Type B pancreatic cell (in vitro differentiated cells): ENCODE results near the gene CDCA3. TPM values are rescaled to one million over a fixed set of nuclear protein-coding genes. Genes with fewer than 3 reads are reported as not detected.

Experiments
- DNase-seq: peaks from one replicate; pipeline ENCODE4 v3.0.0; 2021; ENCODE audit warnings: mixed read lengths; ENCODE audit not compliant: unreplicated experiment; ENCODE audit errors: extremely low spot score
- H3K27ac Mint-ChIP-seq: 2 replicates; pipeline ENCODE4 v1.8.0; 2021; ENCODE audit warnings: mild to moderate bottlenecking, mixed read lengths
- H3K27me3 Mint-ChIP-seq: 2 replicates; pipeline ENCODE4 v1.8.0; 2021; ENCODE audit warnings: mixed read lengths
- H3K36me3 Mint-ChIP-seq: 2 replicates; pipeline ENCODE4 v1.8.0; 2021; ENCODE audit warnings: mixed read lengths
- H3K4me1 Mint-ChIP-seq: one replicate; pipeline ENCODE4 v1.8.0; 2021; ENCODE audit warnings: mixed read lengths; ENCODE audit not compliant: unreplicated experiment
- H3K4me3 Mint-ChIP-seq: 2 replicates; pipeline ENCODE4 v1.8.0; 2021; ENCODE audit warnings: mild to moderate bottlenecking, mixed read lengths
- H3K9me3 Mint-ChIP-seq: 2 replicates; pipeline ENCODE4 v1.8.0; 2021; ENCODE audit warnings: mixed read lengths
- total RNA-seq: library from RNA; stranded (reverse); gene quantifications from 2 replicates; pipeline ENCODE4 v1.2.1, GENCODE V29; 2021; ENCODE audit warnings: low replicate concordance
- TF ChIP-seq, protein P1 (sequence below): fragments of 200-600 bp; sonication (generic); conservative IDR thresholded peaks from 2 replicates; pipeline ENCODE4 v1.5.0; 2021; ENCODE audit warnings: antibody characterized with exemption, mild to moderate bottlenecking

The CDCA3 gene
- total RNA-seq, 1 donor from 2014 or later, result 33.5 TPM

DNA sequence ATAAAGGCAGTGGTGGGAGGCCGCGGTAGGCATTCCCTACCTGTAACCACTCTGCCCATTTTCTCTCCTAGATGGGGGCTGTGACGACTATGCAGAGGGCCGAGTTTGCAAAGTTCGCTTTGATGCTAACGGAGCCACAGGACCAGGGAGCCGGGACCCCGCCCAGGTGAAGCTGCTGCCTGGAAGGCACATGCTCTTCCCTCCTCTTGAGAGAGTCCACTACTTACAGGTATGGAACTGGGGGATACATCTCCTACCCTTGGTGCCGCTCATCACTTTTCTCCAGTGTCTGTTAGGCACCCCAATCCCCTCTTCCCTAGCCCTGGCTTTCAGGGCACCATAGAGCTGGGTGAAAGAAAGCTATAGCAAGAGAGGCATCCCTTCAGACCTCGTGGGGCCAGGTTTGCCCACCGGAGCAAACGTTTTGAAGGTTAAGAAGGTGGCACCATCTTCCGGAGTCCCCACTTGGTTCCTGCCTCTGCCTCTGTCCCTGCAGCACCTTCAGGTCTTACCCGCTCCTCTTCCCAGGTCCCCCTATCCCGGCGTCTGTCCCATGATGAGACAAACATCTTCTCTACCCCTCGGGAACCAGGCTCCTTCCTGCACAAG lies 24.9 kb downstream of the CDCA3 start:
- Mint-ChIP-seq H3K9me3 (no peaks in the 10 kb centered on the region), H3K27ac (no peak overlapping the region), H3K4me1 (peaks cover 29% of the 10 kb centered on the region), H3K4me3 (peak overlapping the region; percentile 78), H3K36me3 (peaks cover 9% of the 10 kb centered on the region), H3K27me3 (peaks cover 45% of the 10 kb centered on the region)
- TF ChIP-seq, protein P1, sequence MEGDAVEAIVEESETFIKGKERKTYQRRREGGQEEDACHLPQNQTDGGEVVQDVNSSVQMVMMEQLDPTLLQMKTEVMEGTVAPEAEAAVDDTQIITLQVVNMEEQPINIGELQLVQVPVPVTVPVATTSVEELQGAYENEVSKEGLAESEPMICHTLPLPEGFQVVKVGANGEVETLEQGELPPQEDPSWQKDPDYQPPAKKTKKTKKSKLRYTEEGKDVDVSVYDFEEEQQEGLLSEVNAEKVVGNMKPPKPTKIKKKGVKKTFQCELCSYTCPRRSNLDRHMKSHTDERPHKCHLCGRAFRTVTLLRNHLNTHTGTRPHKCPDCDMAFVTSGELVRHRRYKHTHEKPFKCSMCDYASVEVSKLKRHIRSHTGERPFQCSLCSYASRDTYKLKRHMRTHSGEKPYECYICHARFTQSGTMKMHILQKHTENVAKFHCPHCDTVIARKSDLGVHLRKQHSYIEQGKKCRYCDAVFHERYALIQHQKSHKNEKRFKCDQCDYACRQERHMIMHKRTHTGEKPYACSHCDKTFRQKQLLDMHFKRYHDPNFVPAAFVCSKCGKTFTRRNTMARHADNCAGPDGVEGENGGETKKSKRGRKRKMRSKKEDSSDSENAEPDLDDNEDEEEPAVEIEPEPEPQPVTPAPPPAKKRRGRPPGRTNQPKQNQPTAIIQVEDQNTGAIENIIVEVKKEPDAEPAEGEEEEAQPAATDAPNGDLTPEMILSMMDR, result no peak
- DNase-seq, result no peak

DNA sequence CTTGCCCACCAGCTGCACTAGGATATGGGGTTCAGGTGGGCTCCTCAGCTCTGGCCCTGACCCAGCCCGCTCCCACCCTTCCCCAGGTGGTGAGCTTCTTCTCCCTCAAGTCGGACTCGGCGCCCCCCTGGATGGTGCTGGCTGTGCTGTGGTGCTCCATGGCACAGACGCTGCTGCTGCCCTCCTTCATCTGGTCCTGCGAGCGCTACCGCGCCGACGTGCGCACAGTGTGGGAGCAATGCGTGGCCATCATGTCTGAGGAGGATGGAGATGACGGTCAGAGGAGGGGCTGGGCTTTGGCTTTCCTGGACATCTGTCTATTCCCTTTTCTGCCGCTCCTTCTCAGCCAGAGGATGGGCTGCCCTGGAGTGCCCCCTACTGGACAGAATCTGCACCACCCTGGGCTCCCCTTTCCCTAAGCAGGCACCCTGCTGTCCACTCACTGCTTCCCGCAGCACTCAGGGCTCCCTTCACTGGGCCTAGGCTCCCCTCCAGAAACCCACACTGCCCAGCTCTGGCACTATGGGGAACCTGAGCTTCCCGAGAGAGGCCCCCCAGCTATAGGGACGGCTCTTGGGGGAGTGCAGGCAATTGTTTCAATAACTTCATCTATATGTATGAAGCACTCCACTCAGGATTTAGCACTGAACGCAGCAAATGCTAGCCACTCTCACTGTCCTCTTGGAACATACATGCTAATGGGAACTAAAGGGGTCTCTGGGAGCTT lies 25.5 kb downstream of the CDCA3 start:
- TF ChIP-seq, protein P1, result peak; percentile 96
- H3K9me3 Mint-ChIP-seq, result no peaks in the 10 kb centered on the region
- peak overlapping the region; percentile 78 for H3K4me3 Mint-ChIP-seq
- DNase-seq, result peak; percentile 91
- peaks cover 52% of the 10 kb centered on the region for H3K27me3 Mint-ChIP-seq
- peaks cover 4% of the 10 kb centered on the region for H3K36me3 Mint-ChIP-seq
- peaks cover 35% of the 10 kb centered on the region for H3K4me1 Mint-ChIP-seq
- peak overlapping the region; percentile 61 for H3K27ac Mint-ChIP-seq

DNA sequence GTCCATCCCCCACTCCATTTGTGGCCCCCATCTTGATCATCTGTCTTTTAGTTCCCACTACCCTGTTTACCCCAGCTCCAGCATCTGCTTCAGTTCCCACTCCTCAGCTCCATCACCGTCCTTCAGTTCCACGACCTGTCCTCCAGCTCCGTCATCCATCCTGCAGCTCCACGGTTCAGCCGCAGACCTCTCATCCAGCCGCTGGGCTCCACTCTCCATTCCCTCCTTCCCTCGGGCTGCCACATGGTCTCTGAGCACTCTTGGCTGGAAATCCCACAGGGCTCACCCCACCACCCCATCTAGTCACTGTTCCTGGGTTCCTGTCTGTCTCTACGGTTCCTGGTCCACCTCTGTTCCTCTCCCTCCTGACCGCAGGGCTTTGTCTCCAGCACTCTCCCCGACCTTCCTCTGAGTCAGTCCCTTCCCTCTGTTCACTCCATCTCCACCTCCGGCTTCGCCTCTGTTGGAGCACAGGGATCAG lies 26.1 kb downstream of the CDCA3 start:
- no peak for DNase-seq
- Mint-ChIP-seq H3K27ac (peak overlapping the region; percentile 61), H3K4me3 (peak overlapping the region; percentile 78), H3K27me3 (peaks cover 54% of the 10 kb centered on the region), H3K36me3 (peaks cover 4% of the 10 kb centered on the region), H3K9me3 (no peaks in the 10 kb centered on the region), H3K4me1 (peaks cover 41% of the 10 kb centered on the region)
- TF ChIP-seq, protein P1, result no peak

DNA sequence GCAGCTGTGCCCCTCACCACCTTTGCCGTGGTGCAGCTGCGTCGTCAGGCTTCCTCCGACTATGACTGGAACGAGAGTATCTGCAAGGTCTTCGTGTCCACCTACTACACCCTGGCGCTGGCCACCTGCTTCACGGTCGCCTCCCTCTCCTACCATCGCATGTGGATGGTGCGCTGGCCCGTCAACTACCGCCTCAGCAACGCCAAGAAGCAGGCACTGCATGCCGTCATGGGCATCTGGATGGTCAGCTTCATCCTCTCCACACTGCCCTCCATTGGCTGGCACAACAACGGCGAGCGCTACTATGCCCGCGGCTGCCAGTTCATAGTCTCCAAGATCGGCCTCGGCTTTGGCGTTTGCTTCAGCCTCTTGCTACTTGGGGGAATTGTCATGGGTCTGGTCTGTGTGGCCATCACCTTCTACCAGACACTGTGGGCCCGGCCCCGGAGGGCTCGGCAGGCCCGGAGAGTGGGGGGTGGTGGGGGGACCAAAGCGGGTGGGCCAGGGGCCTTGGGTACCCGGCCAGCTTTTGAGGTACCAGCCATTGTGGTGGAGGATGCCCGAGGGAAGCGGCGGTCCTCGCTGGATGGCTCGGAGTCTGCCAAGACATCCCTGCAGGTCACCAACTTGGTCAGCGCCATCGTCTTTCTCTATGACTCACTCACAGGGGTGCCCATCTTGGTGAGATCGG lies 26.9 kb downstream of the CDCA3 start:
- TF ChIP-seq, protein P1, result no peak
- Mint-ChIP-seq H3K4me1 (peaks cover 48% of the 10 kb centered on the region), H3K27ac (no peak overlapping the region), H3K27me3 (peaks cover 54% of the 10 kb centered on the region), H3K9me3 (no peaks in the 10 kb centered on the region), H3K36me3 (peaks cover 4% of the 10 kb centered on the region), H3K4me3 (peak overlapping the region; percentile 78)
- no peak for DNase-seq

DNA sequence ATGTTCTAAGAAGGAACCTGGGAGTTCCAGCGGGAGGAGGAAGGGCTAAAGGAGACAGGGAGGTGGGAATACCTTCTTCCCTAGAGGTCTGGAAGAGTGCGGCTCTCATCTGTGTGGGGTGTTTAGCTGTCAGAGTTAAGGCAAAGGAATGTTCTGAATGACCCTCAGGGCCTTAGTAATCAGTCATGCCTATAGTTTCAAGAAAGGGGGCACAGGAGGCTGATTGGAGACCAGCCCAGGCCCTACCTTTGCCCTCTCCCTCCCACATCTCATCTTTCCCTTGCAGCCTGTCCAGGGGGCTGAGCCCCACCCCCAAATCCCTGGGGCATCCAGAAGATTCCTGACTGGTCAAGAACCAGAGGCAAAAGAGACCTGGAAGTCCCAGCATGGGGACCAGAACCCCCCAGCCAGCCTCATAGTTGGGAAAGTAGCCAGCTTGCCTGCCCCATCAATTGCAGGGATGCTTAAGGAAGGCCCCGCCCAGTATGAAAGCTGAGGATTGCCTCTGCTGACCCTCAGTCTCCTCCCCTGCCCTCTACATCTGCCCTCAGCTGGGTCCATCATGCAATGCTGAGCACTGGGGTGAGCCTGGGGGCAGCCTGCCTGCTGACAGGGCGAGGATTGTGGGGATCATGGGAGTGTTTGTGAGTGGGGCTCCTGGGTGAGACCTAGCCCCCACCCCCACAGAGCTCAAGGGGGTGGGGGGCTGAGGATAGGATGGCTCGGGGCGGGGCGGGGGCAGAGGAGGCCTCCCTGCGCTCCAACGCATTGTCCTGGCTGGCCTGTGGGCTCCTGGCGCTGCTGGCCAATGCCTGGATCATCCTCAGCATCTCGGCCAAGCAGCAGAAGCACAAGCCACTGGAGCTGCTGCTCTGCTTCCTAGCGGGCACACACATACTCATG lies 27.7 kb downstream of the CDCA3 start:
- Mint-ChIP-seq H3K9me3 (no peaks in the 10 kb centered on the region), H3K27me3 (peaks cover 54% of the 10 kb centered on the region), H3K4me3 (peak overlapping the region; percentile 73), H3K27ac (peak overlapping the region; percentile 29), H3K36me3 (peaks cover 4% of the 10 kb centered on the region), H3K4me1 (peaks cover 52% of the 10 kb centered on the region)
- DNase-seq, result no peak
- TF ChIP-seq, protein P1, result no peak
